HG03103 (cell line): ENCODE results near the gene AGPAT2.
"Not testable (repeated sequence)": the region's sequence is repeated elsewhere in the genome, so short reads cannot be mapped to it uniquely, and the experiment has no call there.

Source experiments
- ATAC-seq: cut with Tn5 transposase; IDR thresholded peaks from one replicate; pipeline ENCODE4 v1.9.1; 2021; ENCODE audit warnings: low read depth; ENCODE audit not compliant: unreplicated experiment

Gene AGPAT2

DNA sequence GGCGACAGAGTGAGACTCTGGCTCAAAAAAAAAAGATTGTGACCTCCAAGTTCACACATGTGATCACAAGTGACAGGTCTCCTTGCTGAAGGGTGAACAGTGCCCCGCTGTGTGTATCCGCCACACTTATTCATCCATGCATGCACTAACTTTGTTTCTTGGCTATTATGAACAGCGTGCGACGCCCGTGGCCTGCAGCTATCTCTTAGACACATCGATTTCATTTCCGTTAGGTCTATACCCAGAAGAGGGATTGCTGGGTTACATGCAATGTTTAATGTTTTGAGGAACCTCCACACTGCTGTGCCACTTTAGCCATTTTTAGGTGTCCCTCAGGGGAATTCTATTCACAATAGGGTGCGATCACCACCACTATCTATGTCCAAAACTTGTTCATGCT, 36.6 kb downstream of the AGPAT2 start:
- ATAC-seq: no peak

DNA sequence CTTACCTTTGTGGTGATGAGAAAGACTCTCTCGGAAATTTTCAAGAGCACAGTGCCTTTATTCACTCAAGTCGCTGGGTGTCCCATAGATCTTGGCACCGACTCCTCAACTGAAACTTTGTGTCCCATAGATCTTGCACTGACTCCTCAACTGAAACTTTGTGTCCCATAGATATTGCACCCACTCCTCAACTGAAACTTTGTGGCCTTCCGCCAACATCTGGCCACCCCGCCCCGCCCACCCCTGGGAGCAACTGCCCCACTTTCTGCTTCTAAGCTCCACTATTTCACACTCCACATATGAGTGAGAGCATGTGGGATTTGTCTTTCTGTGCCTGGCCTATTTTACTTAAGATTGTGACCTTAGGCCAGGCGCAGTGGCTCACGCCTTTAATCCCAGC, 37.2 kb downstream of the AGPAT2 start:
- no peak for ATAC-seq

DNA sequence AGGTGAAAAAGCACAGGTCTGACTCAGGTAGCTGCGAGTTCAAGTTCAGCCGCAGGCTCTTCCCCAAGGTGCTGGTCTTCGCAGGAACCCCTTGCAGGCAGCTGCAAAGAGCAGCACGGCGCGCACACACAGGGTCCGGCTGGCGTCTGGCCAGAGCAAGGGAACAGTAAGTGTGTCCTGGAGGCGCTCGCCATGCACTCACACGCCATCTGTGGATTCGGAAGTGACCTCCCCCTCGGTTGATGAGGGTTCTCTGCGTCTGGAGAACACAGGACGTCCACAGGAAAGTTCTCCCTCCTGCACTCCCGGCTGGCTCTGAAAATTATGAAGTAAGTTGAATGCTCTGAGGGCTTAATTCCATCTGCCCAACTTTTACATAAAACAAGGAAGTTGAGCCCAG, 38.5 kb downstream of the AGPAT2 start:
- ATAC-seq: no peak

DNA sequence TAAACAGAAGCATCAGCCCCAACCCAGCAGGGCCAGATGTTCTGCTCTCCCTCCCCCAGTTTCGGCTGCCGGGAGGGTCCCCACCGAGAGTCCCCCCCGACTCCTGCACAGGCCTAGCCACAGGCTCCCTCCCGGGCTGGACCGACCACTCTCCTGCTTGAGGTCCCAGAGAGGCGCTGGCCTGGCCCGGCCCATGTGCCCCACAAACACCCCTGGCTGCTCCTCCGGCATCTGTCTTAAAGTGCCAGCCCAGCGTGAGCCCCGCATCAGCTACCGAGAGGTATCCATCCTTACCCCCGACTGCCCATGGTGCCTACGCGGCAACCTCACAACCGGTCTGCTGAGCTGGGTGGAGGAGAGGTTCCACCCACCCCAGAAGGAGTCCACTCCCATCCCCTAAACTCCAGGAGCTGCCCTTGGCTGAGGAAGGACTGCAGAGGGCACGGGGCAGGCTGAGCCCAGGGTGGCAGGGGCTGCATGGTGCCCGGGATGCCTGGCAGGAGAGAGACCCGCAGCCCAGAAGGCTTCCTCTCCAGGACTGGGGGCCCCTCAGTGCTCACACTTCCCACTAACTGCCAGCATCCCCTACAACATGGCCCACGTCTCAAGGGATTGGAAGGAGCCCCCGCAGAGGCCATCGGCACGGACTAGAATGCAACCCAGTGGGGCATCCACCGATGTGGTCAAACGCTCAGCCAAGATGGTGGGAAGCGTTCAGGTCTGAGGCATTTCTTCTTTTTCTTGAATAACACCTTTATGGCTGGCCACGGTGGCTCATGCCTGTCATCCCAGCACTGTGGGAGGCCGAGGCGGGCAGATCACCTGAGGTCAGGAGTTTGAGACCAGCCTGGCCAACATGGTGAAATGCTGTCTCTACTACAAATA, 40.2 kb downstream of the AGPAT2 start:
- no peak for ATAC-seq

DNA sequence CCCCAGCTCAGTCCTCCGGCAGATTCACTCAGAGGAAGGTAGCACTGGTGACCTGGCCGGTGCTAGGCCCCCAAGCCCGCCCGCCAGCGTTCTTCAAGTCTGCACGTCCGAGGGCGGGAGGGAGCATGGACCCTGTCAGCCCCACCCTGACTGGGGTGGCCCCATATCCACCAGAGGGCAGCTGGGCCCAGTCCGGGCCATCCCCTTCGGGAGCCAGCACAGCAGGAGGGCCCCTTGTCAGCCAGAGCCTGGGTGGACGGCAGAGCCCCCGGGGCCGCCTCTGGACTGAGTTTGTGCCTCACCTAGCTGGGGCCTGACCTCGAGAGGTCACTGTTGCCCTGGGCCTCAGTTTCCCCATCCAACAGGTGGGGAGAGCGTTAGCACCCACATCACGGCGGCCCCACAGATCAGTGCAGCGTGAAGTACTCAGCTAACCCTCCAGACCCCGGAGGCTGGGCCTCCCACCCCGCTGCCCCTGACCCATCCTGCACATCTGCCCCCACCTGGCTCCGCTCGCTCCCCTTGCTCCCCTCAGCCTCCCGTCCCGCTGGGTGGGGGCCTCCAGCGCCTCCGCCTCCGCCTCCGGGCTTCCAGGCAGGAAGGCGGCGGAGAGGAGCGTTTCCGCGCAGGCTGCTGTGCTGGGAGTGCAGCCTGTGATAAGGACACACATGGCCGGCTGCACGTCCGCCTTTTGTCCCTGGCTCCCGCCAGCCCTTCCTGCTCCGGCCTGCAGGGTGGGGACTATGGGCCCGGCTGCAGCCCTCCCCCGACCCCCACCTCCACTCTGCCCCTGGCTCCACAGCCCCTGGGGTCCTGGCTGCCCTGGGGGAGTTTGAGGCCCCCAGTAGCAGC, 41.1 kb downstream of the AGPAT2 start:
- no peak for ATAC-seq

DNA sequence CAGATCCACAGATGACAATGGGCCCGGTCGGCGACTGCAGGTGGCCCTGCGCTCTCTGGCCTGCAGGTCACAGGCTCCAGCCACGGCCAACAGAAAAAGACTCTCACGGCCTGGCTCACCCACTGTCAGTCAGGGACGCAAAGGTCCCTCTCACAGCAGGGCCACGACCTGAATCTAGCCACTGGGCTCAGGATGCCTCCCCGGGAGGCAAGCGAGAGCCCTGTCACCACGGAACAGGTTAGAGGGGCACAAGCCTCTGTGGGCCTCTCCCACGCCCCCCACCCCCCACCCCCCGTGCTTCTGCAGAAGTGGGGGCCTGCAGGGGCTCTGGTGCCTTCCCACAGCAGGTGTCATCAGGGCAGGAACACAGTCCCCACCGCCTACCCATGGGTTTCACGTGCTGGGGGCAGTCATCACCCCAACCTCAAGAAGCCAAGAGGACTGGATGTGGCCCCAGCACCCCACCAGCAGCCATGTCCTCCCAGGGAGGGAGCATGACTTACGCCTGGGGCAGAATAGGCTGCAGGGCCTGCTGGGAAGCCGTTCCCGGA, 41.8 kb downstream of the AGPAT2 start:
- no peak for ATAC-seq

DNA sequence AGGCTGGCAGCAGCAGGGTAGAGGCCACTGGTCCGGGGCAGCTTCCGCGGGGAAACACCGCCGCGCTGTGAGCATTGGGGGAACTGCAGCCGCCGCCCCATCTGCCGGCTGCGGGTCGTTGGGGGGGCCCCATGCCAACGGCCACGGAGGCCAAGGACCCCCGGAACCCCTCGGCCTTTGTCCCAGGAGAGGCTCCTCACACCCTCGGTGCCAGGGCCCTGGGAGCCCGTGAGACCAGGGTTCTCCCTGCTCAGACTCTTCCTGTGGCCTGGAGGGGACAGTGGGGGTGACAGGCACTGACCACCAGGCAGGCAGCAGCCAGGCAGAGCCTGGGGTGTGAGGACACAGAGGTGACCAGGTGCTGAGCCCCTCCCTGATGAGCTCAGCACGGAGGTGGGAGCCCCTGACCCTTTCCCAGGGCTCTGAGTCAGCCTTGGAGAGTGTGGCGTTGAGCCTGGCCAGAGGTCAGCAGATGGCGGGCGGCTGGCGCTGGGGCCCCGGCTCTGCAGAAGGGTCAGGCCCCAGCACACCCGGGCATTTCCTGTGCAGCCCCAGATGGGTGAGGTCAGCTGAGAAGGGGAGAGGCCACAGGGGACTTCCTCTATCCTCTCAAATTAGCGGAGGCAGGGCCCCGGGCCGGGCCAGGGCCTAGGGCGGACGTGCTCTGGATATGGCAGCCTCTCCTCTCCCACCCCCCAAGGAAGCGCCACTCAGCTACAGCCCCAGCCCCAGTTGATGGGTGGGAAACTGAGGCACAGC, 42.5 kb downstream of the AGPAT2 start:
- ATAC-seq: no peak

DNA sequence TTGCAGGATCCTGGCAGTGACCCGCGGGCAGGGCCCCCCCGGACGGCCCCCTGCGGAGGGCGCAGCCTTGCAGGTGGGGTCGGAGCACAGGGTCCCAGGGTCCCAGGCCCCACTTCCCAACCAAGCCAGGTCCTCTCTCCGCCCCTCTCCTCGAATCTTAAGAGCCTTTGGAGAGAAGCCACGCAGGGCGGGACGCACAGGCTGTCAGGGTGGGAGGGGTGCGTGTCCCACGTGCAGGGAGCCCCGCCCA, 43.0 kb downstream of the AGPAT2 start:
- no peak for ATAC-seq

DNA sequence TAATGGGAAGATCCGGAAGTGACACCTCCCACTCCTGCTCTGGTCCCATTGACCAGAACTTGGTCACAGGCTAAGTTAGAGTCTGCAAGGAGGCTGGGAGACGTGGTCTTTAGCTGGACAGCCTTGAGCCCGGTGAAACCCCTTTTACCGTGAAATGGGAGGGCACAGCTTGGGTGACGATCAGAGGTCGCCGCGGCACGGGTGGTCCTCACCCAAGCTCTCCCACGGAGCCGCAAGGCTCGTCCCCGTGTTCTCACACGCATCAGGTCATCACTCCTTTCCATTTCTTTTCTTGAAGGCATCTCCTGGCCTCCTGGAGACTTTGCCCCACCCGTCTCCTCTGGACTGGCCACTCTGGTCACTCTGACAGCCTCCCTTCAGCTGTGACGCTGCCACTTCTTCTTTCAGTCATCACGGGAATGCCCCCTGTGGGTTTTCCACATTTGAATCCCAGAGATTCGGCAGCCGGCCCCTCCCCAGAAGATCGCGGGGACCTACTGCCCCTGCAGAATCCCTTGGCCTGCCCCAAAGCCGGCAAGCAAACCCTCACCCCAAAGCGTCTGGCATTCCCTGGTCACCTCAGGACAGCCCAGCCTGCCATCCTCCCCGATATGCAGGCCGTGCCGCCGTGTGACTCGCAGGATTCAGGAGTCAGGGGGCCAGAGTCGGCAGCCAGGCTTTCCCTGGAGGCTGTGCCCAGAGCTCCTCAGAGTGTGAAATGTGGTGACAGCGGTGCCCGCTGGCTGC, 43.5 kb downstream of the AGPAT2 start:
- ATAC-seq: no peak

DNA sequence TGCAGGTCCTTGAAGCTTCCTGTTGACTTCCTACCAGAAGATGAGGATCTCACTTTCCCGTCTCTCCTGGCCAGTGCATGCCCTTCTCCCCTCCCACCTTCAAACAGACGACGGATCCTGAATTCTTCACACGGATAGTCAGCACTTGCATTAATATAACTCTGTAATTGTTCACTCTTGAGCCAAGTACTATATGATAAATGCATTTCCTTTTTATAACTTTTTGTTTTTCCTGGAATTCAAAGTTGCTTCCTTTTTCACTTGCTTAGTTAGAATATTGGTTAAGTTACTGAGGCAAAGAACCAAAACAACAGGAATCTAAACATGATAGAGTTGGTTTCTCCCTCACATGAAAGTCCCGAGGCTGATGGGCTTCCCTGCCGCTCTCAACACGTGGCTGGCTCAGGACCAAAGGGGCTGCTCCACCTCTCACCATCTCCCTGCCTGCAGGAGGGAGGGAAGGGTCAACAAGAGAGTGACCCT, 44.8 kb downstream of the AGPAT2 start:
- no peak for ATAC-seq

DNA sequence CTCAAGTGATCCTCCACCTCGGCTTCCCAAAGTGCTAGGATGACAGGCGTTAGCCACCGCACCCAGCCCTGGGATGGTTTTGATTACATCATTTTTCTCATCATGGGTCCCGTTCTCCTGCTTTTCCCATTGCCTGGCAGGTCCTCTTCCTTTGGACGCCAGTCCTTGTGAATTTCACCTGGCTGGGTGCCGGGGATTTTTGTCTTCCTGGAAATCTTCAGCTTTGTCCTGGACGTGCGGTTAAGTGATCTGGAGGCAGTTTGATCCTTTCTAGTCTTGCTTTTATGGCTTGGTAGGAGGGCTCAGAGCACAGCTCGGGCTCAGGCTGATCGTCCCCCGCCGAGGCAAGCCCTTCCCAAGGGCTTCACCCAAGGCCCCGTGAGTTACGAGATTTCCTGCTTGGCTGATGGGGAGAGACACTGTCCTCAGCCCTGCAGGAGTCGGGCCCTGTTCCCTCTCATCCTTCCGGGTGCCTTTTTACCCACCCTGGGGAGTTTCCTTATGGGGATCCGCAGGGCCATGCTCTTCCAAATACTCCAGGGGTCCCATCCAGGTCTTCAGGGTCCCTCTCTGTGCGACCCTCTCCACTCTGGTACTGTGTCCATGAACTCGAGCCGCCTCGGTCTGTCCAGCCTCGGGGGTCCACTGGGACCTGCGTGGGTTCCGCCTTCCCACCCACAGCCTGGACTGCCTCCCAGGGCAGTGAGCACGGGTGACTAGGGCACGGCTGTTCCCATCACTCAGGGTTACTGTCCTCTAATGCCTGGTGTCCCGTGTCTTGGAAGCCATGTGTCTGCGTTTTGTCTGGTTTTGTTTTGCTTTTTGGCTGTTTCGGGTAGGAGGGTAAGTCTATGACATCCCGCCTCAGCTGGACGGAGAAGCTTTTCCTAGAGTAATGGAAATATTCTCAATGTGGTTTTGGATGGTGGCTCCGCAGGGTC, 46.8 kb downstream of the AGPAT2 start:
- ATAC-seq: no peak

DNA sequence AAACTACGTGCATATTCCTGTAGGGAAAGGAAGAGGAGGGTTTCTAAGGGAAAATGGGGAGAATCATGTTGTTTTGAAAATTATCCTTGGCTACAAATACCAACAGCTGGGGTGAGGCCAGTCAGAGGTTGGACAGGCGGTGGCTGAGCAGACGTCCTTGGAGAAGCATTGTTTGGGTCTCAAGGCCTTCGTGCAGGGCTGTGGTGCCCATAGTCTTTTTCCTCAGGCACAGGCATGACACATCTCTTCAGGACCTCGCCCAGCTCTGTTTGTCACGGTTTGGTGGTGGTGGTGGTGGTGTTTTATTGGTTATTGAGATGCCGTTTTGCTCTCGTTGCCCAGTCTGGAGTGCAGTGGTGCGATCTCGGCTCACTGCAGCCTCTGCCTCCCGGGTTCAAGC, 52.4 kb downstream of the AGPAT2 start:
- no peak for ATAC-seq

DNA sequence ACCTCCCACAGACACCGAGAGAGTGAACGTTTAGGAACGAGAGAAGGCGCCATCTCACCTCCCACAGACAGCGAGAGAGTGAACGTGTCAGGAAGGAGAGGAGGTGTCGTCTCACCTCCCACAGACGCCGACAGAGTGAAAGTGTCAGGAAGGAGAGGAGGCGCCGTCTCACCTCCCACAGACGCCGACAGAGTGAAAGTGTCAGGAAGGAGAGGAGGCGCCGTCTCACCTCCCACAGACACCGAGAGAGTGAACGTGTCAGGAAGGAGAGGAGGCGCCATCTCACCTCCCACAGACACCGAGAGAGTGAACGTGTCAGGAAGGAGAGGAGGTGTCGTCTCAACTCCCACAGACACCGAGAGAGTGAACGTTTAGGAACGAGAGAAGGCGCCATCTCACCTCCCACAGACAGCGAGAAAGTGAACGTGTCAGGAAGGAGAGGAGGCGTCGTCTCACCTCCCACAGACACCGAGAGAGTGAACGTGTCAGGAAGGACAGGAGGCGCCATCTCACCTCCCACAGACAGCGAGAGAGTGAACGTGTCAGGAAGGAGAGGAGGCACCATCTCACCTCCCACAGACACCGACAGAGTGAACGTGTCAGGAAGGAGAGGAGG, 54.7 kb downstream of the AGPAT2 start:
- not testable (repeated sequence) for ATAC-seq

DNA sequence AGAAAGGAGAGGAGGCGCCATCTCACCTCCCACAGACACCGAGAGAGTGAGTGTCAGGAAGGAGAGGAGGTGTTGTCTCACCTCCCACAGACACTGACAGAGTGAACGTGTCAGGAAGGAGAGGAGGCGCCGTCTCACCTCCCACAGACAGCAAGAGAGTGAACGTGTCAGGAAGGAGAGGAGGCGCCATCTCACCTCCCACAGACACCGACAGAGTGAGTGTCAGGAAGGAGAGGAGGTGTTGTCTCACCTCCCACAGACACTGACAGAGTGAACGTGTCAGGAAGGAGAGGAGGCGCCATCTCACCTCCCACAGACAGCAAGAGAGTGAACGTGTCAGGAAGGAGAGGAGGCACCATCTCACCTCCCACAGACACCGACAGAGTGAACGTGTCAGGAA, 55.2 kb downstream of the AGPAT2 start:
- not testable (repeated sequence) for ATAC-seq

DNA sequence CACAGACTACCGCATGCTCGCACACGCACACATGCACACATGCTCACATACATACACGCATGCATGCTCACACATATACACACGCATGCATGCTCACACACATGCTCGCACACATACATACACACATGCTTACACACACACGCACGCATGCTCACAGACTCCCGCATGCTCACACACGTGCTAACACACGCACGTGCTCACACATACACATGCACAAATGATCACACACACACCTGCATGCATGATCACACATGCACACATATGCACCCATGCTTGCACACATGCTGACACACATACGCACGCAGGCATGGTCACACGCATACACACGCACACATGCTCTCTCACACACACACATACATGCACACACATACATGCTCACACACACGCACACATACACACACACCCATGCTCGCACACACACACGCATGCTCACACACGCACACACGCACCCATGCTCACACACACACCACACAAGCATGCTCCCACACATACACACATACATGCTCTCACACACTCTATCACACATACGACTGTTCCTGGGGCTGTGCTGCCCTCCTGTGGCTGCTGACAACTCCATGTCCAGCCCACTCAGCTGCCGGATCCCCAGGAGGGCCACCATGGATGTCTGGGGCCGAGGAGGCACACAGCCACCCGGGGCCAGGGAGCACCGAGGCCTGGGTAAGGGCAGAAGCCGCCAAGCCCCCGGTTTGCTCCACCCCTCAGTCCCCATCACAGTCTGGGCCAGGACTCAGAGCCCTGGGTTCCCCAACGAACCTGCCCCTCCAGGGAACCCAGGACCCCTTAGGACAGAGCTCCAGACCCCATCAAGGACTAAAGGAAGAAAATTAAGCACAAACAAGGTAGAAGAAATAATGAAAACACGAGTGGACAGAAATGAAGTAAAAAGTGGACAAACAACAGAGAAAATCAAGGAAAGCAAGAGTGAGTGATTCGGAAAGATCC, 55.9 kb downstream of the AGPAT2 start:
- ATAC-seq: no peak

DNA sequence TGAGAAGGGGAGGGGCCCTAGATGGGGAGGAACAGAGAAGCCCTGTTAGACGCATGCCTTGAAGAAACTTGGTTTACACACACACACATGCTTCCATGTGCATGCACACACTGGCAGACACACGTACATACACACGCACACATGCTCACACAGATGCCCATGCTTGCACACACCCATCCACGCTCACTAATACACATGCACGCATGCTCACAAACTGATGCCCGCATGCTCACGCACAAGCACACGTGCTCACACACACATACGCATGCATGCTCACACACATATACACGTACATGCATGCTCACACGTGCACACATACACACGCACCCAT, 56.6 kb downstream of the AGPAT2 start:
- ATAC-seq: no peak

DNA sequence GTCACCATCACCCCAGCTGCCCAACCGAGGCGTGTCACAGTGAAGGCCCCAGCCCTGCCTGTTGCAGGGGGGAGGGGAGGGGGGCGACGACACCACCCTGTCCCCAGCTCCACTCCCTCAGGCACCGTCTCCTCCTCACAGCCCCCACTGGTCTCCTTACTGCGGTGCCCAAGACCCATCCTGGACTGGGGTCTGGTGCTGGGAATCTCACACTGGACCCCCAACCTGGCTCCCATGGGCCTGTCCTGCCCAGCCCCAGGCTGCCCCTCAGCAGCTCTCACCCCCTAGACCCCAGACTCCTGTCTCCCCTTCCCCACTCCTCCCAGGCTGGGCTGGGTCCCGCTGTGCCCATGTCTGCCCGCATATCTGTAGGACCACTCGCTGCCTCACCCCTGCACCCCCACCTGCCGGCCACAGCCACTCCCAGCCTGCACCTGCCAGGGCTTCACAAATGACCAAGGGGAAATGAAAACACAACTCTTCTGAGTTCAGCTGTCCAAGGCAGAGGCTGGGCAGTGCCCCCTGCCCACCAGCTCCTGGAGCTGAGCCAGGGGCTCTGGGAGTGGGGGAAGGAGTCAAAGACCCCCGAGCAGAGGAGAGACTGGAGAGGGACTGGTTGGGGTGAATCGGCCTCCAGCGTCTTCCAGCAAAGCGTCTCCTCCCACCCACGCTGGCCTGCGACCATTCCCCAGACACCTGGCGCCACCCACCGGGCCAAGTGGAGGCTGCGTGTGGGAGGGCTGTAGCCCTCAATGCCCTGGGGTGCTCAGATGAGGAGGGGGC, 57.2 kb downstream of the AGPAT2 start:
- ATAC-seq: no peak
